Stimulated activated CD8-positive, alpha-beta memory T cell treated with anti-CD3 and anti-CD28 coated beads, Interleukin-4, amount 100 ng/mL, for 1 hour (primary cell): ENCODE measurements around the gene SLC44A3.

Experiments
- DNase-seq, 2 donors: peaks; one replicate each; pipeline ENCODE4 v3.0.0-alpha.2; 2020; ENCODE audit warnings: low read depth in 2 of 2, low spot score in 1 of 2

SLC44A3 gene

GRCh38 chr1:94905207-94905606 is 85.0 kb downstream of the SLC44A3 start:
- no peak for DNase-seq

GRCh38 chr1:94906382-94906781 is 86.2 kb downstream of the SLC44A3 start:
- DNase-seq, result no peak

- DNase-seq, result no peak
These were observed 87.0 kb downstream of the SLC44A3 start for GRCh38 chr1:94907136-94907535.

GRCh38 chr1:94908190-94908589 is 88.0 kb downstream of the SLC44A3 start:
- DNase-seq, result no peak

GRCh38 chr1:94908965-94909364 is 88.8 kb downstream of the SLC44A3 start:
- DNase-seq, result no peak

- DNase-seq, result no peak
These were observed 89.3 kb downstream of the SLC44A3 start for GRCh38 chr1:94909486-94909885.

- DNase-seq, result no peak
These were observed 92.4 kb downstream of the SLC44A3 start for GRCh38 chr1:94912263-94913184.

- DNase-seq, result no peak
These were observed 97.1 kb downstream of the SLC44A3 start for GRCh38 chr1:94917251-94917650.

- DNase-seq, result no peak
These were observed 99.3 kb downstream of the SLC44A3 start for GRCh38 chr1:94919241-94920030.

- no peak for DNase-seq
These were observed 99.9 kb downstream of the SLC44A3 start for GRCh38 chr1:94920061-94920460.

GRCh38 chr1:94921977-94922376 is 101.8 kb downstream of the SLC44A3 start:
- no peak for DNase-seq

- DNase-seq, result no peak
These were observed 102.7 kb downstream of the SLC44A3 start for GRCh38 chr1:94922761-94923331.

GRCh38 chr1:94925004-94925403 is 104.8 kb downstream of the SLC44A3 start:
- no peak for DNase-seq

- no peak for DNase-seq
These were observed 105.5 kb downstream of the SLC44A3 start for GRCh38 chr1:94925561-94926125.

GRCh38 chr1:94926126-94926914 is 106.2 kb downstream of the SLC44A3 start:
- DNase-seq, result no peak

- peak; percentile 18 to 38 for DNase-seq
These were observed 106.8 kb downstream of the SLC44A3 start, which contains the start of gene CNN3 for GRCh38 chr1:94926915-94927404. TSS of gene CNN3 (minus strand) at chr1:94927110. CDS start at chr1:94926894, 216 bp downstream.

GRCh38 chr1:94927405-94928175 is 107.4 kb downstream of the SLC44A3 start:
- no peak for DNase-seq

GRCh38 chr1:94928293-94928939 is 108.3 kb downstream of the SLC44A3 start:
- DNase-seq, result no peak
